ENCODE measurements around the gene ZNF488.
"Not testable (repeated sequence)": the region's sequence is repeated elsewhere in the genome, so short reads cannot be mapped to it uniquely, and the experiment has no call there.

DNA sequence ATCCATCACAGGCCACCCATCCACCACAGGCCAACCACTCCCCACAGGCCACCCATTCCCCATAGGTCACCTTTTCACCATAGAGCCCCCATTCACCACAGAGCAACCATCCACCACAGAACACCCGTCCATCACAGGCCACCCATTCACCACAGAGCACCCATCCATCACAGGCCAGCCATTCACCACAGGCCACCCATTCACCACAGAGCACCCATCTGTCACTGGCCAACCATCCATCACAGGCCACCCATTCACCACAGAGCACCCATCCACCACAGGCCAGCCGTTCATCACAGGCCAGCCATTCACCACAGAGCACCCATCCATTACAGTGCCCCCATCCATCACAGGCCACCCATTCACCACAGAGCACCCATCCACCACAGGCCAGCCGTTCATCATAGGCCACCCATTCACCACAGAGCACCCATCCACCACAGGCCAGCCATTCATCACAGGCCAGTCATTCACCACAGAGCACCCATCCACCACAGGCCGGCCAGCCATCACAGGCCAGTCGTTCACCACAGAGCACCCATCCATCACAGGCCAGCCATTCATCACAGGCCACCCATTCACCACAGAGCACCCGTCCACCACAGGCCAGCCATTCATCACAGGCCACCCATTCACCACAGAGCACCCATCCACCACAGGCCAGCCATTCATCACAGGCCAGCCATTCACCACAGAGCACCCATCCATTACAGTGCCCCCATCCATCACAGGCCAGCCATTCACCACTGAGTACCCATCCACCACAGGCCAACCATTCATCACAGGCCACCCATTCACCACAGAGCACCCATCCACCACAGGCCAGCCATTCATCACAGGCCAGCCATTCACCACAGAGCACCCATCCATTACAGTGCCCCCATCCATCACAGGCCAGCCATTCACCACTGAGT lies 32.5 kb upstream of the ZNF488 start:
- not testable (repeated sequence) for TF ChIP-seq EZH2 (IDR thresholded peaks at IDR 0.05; ENCODE audit: low read length, missing control alignments)
- TF ChIP-seq, protein P1, sequence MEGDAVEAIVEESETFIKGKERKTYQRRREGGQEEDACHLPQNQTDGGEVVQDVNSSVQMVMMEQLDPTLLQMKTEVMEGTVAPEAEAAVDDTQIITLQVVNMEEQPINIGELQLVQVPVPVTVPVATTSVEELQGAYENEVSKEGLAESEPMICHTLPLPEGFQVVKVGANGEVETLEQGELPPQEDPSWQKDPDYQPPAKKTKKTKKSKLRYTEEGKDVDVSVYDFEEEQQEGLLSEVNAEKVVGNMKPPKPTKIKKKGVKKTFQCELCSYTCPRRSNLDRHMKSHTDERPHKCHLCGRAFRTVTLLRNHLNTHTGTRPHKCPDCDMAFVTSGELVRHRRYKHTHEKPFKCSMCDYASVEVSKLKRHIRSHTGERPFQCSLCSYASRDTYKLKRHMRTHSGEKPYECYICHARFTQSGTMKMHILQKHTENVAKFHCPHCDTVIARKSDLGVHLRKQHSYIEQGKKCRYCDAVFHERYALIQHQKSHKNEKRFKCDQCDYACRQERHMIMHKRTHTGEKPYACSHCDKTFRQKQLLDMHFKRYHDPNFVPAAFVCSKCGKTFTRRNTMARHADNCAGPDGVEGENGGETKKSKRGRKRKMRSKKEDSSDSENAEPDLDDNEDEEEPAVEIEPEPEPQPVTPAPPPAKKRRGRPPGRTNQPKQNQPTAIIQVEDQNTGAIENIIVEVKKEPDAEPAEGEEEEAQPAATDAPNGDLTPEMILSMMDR (conservative IDR thresholded peaks at IDR 0.05 in 1 of 2, IDR thresholded peaks at IDR 0.05 in 1 of 2; ENCODE audit: low read depth in 1 of 2, low read length in 2 of 2): not testable (repeated sequence)
